Central memory CD8-positive, alpha-beta T cell (primary cell): ENCODE results near the gene ATP9B.
"Not testable (repeated sequence)": the region's sequence is repeated elsewhere in the genome, so short reads cannot be mapped to it uniquely, and the experiment has no call there.

Source experiments
- ATAC-seq: fragments of 150-1000 bp; cut with Tn5 transposase; replicated peaks from 2 replicates; pipeline ENCODE4 v1.10.0; 2022; ENCODE audit warnings: mild to moderate bottlenecking, moderate FRiP score, moderate number of reproducible peaks; ENCODE audit not compliant: poor library complexity, severe bottlenecking; ENCODE audit errors: extremely low read depth
- DNase-seq, 2 donors: peaks; one replicate each; pipeline ENCODE4 v3.0.0; 2021; ENCODE audit warnings: low spot score in 2 of 2
- H3K27ac Mint-ChIP-seq: one replicate; pipeline ENCODE4 v1.8.0; 2022; ENCODE audit warnings: low read depth, mild to moderate bottlenecking, moderate library complexity, mixed read lengths
- H3K27me3 Mint-ChIP-seq: one replicate; pipeline ENCODE4 v1.8.0; 2022; ENCODE audit warnings: mixed read lengths
- H3K36me3 Mint-ChIP-seq: one replicate; pipeline ENCODE4 v1.8.0; 2022; ENCODE audit warnings: mild to moderate bottlenecking, moderate library complexity, mixed read lengths; ENCODE audit not compliant: insufficient read depth
- H3K4me1 Mint-ChIP-seq: one replicate; pipeline ENCODE4 v1.8.0; 2022; ENCODE audit warnings: mixed read lengths
- H3K4me3 Mint-ChIP-seq: one replicate; pipeline ENCODE4 v1.8.0; 2022; ENCODE audit warnings: mild to moderate bottlenecking, moderate library complexity, mixed read lengths
- H3K9me3 Mint-ChIP-seq: one replicate; pipeline ENCODE4 v1.8.0; 2022; ENCODE audit warnings: mixed read lengths

The ATP9B gene

GRCh38 chr18:79260510-79260909 lies 191.3 kb downstream of the ATP9B start:
- DNase-seq (no peak), ATAC-seq (no peak)
- Mint-ChIP-seq H3K27me3 (no peaks in the 10 kb centered on the region), H3K27ac (no peak overlapping the region), H3K36me3 (peaks cover 13% of the 10 kb centered on the region), H3K4me3 (no peak overlapping the region), H3K9me3 (no peaks in the 10 kb centered on the region), H3K4me1 (peaks cover 5% of the 10 kb centered on the region)

DNA sequence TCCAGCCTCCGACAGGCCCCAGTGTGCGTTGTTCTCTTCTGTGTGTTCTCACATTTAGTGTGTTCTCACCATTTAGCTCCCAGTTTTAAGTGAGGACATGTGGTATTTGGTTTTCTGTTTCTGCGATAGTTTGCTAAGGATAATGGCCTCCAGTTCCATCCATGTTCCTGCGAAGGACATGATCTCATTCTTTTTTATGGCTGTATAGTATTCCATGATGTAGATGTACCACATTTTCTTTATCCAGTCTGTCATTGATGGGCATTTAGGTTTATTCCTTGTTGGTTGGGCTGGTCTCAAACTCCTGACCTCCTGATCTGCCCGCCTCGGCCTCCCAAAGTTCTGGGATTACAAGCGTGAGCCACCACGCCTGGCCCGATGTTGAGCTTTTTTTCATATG lies 195.9 kb downstream of the ATP9B start:
- not testable (repeated sequence) for H3K9me3 Mint-ChIP-seq, H3K4me3 Mint-ChIP-seq, ATAC-seq, DNase-seq, H3K36me3 Mint-ChIP-seq, H3K27me3 Mint-ChIP-seq, H3K27ac Mint-ChIP-seq, H3K4me1 Mint-ChIP-seq

- H3K9me3 Mint-ChIP-seq, ATAC-seq, H3K27ac Mint-ChIP-seq, H3K27me3 Mint-ChIP-seq, H3K4me3 Mint-ChIP-seq, H3K36me3 Mint-ChIP-seq, DNase-seq: not testable (repeated sequence)
- H3K4me1 Mint-ChIP-seq, result peaks cover 23% of the 10 kb centered on the region
These were observed 202.6 kb downstream of the ATP9B start for GRCh38 chr18:79271812-79272211.

GRCh38 chr18:79272916-79273315 lies 203.7 kb downstream of the ATP9B start:
- Mint-ChIP-seq H3K27me3 (no peaks in the 10 kb centered on the region), H3K36me3 (peaks cover 4% of the 10 kb centered on the region), H3K27ac (no peak overlapping the region), H3K9me3 (no peaks in the 10 kb centered on the region), H3K4me3 (no peak overlapping the region), H3K4me1 (peaks cover 23% of the 10 kb centered on the region)
- no peak for ATAC-seq
- no peak for DNase-seq

- no peak for ATAC-seq
- Mint-ChIP-seq H3K27ac (no peak overlapping the region), H3K36me3 (peaks cover 10% of the 10 kb centered on the region), H3K9me3 (no peaks in the 10 kb centered on the region), H3K4me3 (no peak overlapping the region), H3K27me3 (no peaks in the 10 kb centered on the region), H3K4me1 (peaks cover 18% of the 10 kb centered on the region)
- DNase-seq, result no peak
These were observed 205.6 kb downstream of the ATP9B start for GRCh38 chr18:79274823-79275222.

- no peak overlapping the region for H3K4me3 Mint-ChIP-seq
- peaks cover 12% of the 10 kb centered on the region for H3K36me3 Mint-ChIP-seq
- ATAC-seq (no peak), DNase-seq (no peak)
- no peak overlapping the region for H3K27ac Mint-ChIP-seq
- no peaks in the 10 kb centered on the region for H3K9me3 Mint-ChIP-seq
- H3K27me3 Mint-ChIP-seq, result no peaks in the 10 kb centered on the region
- peaks cover 18% of the 10 kb centered on the region for H3K4me1 Mint-ChIP-seq
These were observed 206.3 kb downstream of the ATP9B start for GRCh38 chr18:79275461-79275860.

- Mint-ChIP-seq H3K27me3 (no peaks in the 10 kb centered on the region), H3K27ac (no peak overlapping the region), H3K4me1 (peaks cover 18% of the 10 kb centered on the region), H3K4me3 (no peak overlapping the region), H3K9me3 (no peaks in the 10 kb centered on the region), H3K36me3 (peaks cover 12% of the 10 kb centered on the region)
- DNase-seq (no peak), ATAC-seq (no peak)
These were observed 206.8 kb downstream of the ATP9B start for GRCh38 chr18:79275992-79276391.

DNA sequence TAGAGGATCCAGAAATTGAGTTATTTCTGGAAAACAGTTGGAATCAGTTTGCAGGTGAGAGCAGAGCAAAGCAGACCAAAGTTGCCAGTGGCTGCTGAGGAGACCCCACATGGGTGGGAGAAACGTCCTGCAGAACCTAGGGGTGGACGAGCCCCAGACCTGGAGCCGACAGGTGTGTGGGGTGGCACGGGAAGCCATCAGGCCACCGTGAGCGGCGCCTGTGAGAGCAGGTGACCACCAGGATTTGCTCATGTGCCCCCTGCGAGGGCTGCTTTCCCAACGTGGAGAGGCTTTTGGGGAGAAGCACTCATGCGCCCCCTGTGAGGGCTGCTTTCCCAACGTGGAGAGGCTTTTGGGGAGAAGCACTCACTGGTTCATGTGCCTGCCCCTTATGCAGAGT lies 209.7 kb downstream of the ATP9B start:
- Mint-ChIP-seq H3K27me3 (no peaks in the 10 kb centered on the region), H3K36me3 (peaks cover 18% of the 10 kb centered on the region)

DNA sequence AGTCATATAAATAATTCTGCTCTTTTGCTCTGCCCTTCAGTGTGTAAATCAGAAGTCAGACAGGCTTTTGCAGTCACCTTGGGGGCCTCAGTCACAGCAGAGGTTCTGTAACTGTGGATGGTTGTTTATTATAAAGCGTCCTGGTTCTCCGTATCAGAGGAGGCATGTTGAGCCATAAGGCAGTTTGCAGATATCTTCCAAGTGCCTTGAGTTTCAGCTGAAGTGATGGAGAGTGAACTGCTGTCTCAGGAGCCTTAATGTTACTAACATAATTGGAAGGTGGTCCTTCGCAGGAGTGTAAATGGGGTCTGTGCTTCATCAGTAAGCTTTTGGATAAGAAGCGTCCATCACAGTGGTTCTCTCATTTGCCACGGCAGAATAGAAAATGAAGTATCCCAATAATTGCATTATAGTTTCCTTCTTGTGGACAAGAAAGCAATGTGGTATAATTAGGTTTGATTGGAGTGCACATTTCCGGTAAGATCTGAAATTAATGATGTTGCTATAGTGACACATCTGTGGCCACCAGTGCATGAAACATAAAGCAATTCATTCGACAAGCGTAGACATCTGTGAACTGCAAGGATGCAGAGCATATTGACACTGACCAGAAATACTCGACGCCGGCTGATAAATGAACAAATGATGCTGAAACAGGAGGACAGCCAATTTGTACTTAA lies 214.1 kb downstream of the ATP9B start:
- H3K27ac Mint-ChIP-seq, result no peak overlapping the region
- no peaks in the 10 kb centered on the region for H3K27me3 Mint-ChIP-seq
- H3K9me3 Mint-ChIP-seq, result no peaks in the 10 kb centered on the region
- DNase-seq (no peak), ATAC-seq (no peak)
- peaks cover 16% of the 10 kb centered on the region for H3K36me3 Mint-ChIP-seq
- no peak overlapping the region for H3K4me3 Mint-ChIP-seq
- no peaks in the 10 kb centered on the region for H3K4me1 Mint-ChIP-seq

More for the DNA sequence above, 209.7 kb downstream of the ATP9B start:
- no peak overlapping the region for H3K4me3 Mint-ChIP-seq
- ATAC-seq (no peak), DNase-seq (no peak)
- peaks cover 9% of the 10 kb centered on the region for H3K4me1 Mint-ChIP-seq
- H3K27ac Mint-ChIP-seq, result no peak overlapping the region
- no peaks in the 10 kb centered on the region for H3K9me3 Mint-ChIP-seq

- Mint-ChIP-seq H3K4me3 (no peak overlapping the region), H3K27ac (no peak overlapping the region), H3K27me3 (no peaks in the 10 kb centered on the region), H3K9me3 (no peaks in the 10 kb centered on the region), H3K36me3 (peaks cover 10% of the 10 kb centered on the region), H3K4me1 (no peaks in the 10 kb centered on the region)
- ATAC-seq (no peak), DNase-seq (no peak)
These were observed 214.7 kb downstream of the ATP9B start for GRCh38 chr18:79283929-79284328.

DNA sequence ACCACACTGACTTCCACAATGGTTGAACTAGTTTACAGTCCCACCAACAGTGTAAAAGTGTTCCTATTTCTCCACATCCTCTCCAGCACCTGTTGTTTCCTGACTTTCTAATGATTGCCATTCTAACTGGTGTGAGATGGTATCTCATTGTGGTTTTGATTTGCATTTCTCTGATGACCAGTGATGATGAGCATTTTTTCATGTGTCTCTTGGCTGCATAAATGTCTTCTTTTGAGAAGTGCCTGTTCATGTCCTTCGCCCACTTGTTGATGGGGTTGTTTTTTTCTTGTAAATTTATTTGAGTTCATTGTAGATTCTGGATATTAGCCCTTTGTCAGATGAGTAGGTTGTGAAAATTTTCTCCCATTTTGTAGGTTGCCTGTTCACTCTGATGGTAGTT lies 216.0 kb downstream of the ATP9B start:
- H3K27ac Mint-ChIP-seq, DNase-seq, H3K36me3 Mint-ChIP-seq, H3K27me3 Mint-ChIP-seq, ATAC-seq, H3K4me3 Mint-ChIP-seq, H3K4me1 Mint-ChIP-seq, H3K9me3 Mint-ChIP-seq: not testable (repeated sequence)

GRCh38 chr18:79290409-79290808 lies 221.2 kb downstream of the ATP9B start:
- peaks cover 11% of the 10 kb centered on the region for H3K36me3 Mint-ChIP-seq
- peaks cover 17% of the 10 kb centered on the region for H3K4me1 Mint-ChIP-seq
- ATAC-seq, H3K27me3 Mint-ChIP-seq, H3K27ac Mint-ChIP-seq, H3K4me3 Mint-ChIP-seq, H3K9me3 Mint-ChIP-seq, DNase-seq: not testable (repeated sequence)

DNA sequence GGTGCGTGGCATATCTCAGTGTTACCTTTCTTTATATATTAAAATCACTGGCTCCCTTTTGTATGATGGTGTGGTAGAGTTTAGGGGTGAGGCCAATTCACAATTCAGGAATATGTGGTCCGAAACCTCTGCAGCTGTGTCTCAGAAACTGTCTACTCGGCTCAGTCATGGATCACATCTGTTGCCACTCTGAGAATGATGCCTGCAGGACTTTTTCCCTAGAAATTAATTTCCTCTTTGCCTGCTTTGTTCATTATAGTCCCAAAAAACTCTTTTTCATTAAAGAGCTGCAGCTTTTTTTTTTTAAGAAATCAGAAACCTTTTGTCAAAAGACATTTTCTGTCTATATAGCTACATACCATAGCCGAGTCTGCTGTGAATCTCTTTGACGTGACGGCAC lies 221.7 kb downstream of the ATP9B start:
- peaks cover 17% of the 10 kb centered on the region for H3K4me1 Mint-ChIP-seq

More for the DNA sequence above, 221.7 kb downstream of the ATP9B start:
- ATAC-seq (no peak), DNase-seq (no peak)
- Mint-ChIP-seq H3K36me3 (peaks cover 11% of the 10 kb centered on the region), H3K27me3 (no peaks in the 10 kb centered on the region), H3K4me3 (no peak overlapping the region), H3K27ac (no peak overlapping the region), H3K9me3 (no peaks in the 10 kb centered on the region)
